GM12891 (cell line): ENCODE results near the gene TLX3.

ENCODE experiments used
- POLR2AphosphoS5 ChIP-seq: IDR thresholded peaks from 2 replicates; pipeline ENCODE4 v1.6.1; 2011; ENCODE audit warnings: low read depth, low read length, control low read depth
- TAF1 ChIP-seq: IDR thresholded peaks from 2 replicates; pipeline ENCODE4 v1.6.1; 2011; ENCODE audit warnings: low read depth, low read length, control low read depth

DNA sequence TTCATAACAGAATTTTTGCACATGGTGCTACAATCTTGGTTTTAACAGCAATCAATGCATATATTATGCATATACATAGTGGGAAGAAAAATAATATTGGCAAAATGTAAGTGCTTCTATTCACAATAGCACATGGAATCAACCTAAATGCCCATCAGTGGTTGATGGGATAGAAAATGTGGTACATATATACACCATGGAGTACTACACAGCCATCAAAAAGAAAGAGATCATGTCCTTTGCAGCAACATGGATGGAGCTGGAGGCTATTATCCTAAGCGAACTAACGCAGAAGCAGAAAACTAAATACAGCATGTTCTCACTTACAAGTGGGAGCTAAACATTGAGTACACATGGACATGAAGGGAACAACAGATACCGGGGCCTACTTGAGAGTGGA is 37.2 kb upstream of the TLX3 start:
- TF ChIP-seq POLR2AphosphoS5 (no peak), TAF1 (no peak)
